ENCODE results near the gene FIGNL1.

The FIGNL1 gene

GRCh38 chr7:50416527-50417182 is 33.5 kb downstream of the FIGNL1 start:
- H2AFZ ChIP-seq (ENCODE audit: low read depth, low read length) = no peak overlapping the region
- no peaks in the 10 kb centered on the region for H3K4me1 ChIP-seq (ENCODE audit: insufficient read depth, low read length)
- H3K4me3 ChIP-seq (ENCODE audit: low read length) = no peak overlapping the region
- no peaks in the 10 kb centered on the region for H3K27me3 ChIP-seq (ENCODE audit: insufficient read depth, low read length)
- no peaks in the 10 kb centered on the region for H3K36me3 ChIP-seq (ENCODE audit: insufficient read depth, low read length)
- no peaks in the 10 kb centered on the region for H3K9me3 ChIP-seq (ENCODE audit: low read length)

GRCh38 chr7:50415844-50416364 is 34.2 kb downstream of the FIGNL1 start:
- H2AFZ ChIP-seq (ENCODE audit: low read depth, low read length) = no peak overlapping the region
- H3K4me3 ChIP-seq (ENCODE audit: low read length) = no peak overlapping the region
- no peaks in the 10 kb centered on the region for H3K27me3 ChIP-seq (ENCODE audit: insufficient read depth, low read length)
- no peaks in the 10 kb centered on the region for H3K4me1 ChIP-seq (ENCODE audit: insufficient read depth, low read length)
- no peaks in the 10 kb centered on the region for H3K9me3 ChIP-seq (ENCODE audit: low read length)
- no peaks in the 10 kb centered on the region for H3K36me3 ChIP-seq (ENCODE audit: insufficient read depth, low read length)

DNA sequence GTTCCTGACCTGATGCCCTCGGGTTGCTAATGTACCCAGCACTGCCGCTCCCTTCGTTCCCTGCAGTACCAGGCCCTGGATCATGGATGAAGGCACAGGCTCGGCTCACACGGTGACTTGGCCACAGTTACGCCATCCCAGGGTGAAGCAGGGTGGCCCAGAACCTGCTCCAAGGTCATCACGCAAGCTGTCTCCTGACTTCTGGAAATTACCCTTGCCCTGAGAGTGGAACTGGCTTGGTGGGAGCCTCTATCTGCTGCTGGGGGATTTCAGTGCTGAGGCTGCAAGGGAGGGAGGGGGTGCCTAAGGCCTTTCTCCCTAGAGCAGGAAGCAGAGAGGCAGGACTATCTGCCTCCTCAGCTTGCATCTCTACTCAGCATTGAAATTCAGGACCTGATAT is 36.6 kb downstream of the FIGNL1 start:
- Histone ChIP-seq H3K36me3 (ENCODE audit: insufficient read depth, low read length) (no peaks in the 10 kb centered on the region), H2AFZ (ENCODE audit: low read depth, low read length) (no peak overlapping the region), H3K4me1 (ENCODE audit: insufficient read depth, low read length) (no peaks in the 10 kb centered on the region), H3K27me3 (ENCODE audit: insufficient read depth, low read length) (no peaks in the 10 kb centered on the region), H3K4me3 (ENCODE audit: low read length) (no peak overlapping the region), H3K9me3 (ENCODE audit: low read length) (no peaks in the 10 kb centered on the region)

DNA sequence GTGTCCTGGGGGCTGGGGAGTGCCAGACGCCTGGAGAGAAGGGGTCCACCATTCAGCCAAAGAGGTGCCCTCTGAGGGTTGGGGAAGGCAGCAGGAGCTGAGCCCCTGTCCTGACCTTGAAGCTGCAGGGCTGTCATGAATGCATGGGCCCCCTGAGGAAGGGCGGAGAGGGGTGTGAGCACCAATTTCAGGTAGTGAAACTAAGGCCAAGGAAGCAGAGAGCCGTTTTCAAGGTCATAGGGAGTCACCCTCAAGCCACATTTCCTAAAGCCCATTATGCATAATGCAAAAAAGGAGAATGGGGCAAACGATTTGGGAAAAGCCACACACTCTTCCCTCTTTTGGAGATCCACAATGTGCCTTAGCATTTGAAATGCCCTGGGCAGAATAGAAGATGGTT is 37.2 kb downstream of the FIGNL1 start:
- no peaks in the 10 kb centered on the region for H3K36me3 ChIP-seq (ENCODE audit: insufficient read depth, low read length)
- H3K4me1 ChIP-seq (ENCODE audit: insufficient read depth, low read length) = no peaks in the 10 kb centered on the region

DNA sequence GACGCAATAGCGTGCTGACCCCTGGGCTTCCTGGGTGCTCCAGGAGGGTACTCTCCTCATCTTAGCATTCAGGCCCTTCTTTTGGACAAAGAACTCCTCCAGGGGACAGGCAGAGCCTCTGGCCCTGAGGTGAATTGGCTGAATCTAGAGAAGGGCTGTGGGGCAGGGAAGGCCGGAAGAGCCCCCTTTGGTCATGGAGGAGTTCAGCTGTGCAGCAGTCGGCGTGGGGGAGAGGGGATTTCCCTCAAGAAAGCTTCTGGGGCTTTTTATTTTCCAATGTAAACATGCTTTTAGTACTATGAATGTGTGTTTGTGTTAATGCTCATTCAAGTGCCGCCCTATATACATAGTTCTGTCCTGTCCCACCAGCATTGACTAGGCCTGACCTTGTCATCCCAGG is 38.8 kb downstream of the FIGNL1 start:
- no peak overlapping the region for H3K4me3 ChIP-seq (ENCODE audit: low read length)
- H3K36me3 ChIP-seq (ENCODE audit: insufficient read depth, low read length) = no peaks in the 10 kb centered on the region
- no peaks in the 10 kb centered on the region for H3K27me3 ChIP-seq (ENCODE audit: insufficient read depth, low read length)
- H3K9me3 ChIP-seq (ENCODE audit: low read length) = no peaks in the 10 kb centered on the region
- no peak overlapping the region for H2AFZ ChIP-seq (ENCODE audit: low read depth, low read length)
- H3K4me1 ChIP-seq (ENCODE audit: insufficient read depth, low read length) = no peaks in the 10 kb centered on the region

More for the DNA sequence above, 37.2 kb downstream of the FIGNL1 start:
- H2AFZ ChIP-seq (ENCODE audit: low read depth, low read length) = no peak overlapping the region
- no peaks in the 10 kb centered on the region for H3K27me3 ChIP-seq (ENCODE audit: insufficient read depth, low read length)
- H3K9me3 ChIP-seq (ENCODE audit: low read length) = no peaks in the 10 kb centered on the region
- no peak overlapping the region for H3K4me3 ChIP-seq (ENCODE audit: low read length)

- no peak overlapping the region for H2AFZ ChIP-seq (ENCODE audit: low read depth, low read length)
- no peak overlapping the region for H3K4me3 ChIP-seq (ENCODE audit: low read length)
- no peaks in the 10 kb centered on the region for H3K4me1 ChIP-seq (ENCODE audit: insufficient read depth, low read length)
Observed at GRCh38 chr7:50409856-50410745, 40.0 kb downstream of the FIGNL1 start.

GRCh38 chr7:50406935-50407334 is 43.2 kb downstream of the FIGNL1 start:
- H3K27me3 ChIP-seq (ENCODE audit: insufficient read depth, low read length) = no peaks in the 10 kb centered on the region
- no peak overlapping the region for H3K4me3 ChIP-seq (ENCODE audit: low read length)
- H2AFZ ChIP-seq (ENCODE audit: low read depth, low read length) = no peak overlapping the region
- no peaks in the 10 kb centered on the region for H3K4me1 ChIP-seq (ENCODE audit: insufficient read depth, low read length)
- no peaks in the 10 kb centered on the region for H3K36me3 ChIP-seq (ENCODE audit: insufficient read depth, low read length)
- H3K9me3 ChIP-seq (ENCODE audit: low read length) = no peaks in the 10 kb centered on the region

More at GRCh38 chr7:50409856-50410745, 40.0 kb downstream of the FIGNL1 start:
- no peaks in the 10 kb centered on the region for H3K27me3 ChIP-seq (ENCODE audit: insufficient read depth, low read length)
- no peaks in the 10 kb centered on the region for H3K36me3 ChIP-seq (ENCODE audit: insufficient read depth, low read length)
- no peaks in the 10 kb centered on the region for H3K9me3 ChIP-seq (ENCODE audit: low read length)

DNA sequence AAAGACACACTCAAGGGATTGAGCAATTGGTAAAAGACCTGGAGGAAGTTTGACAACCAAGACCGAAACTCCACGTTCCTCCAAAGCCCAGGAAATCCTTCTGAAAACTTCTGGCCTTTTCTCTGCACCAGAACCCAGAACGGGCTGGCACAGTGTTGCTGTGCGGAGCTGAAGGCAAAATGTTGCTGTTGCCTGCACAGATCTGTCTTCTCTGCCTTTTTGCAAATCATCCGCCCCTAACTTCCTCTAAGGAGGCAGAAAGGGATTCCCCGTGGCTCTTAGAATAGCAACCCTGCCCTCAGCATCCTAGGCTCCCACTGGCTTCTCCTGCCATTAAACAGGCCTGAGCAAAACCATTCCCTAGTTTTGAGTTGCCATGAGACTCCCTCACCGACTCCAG is 44.9 kb downstream of the FIGNL1 start:
- Histone ChIP-seq H2AFZ (ENCODE audit: low read depth, low read length) (no peak overlapping the region), H3K4me3 (ENCODE audit: low read length) (no peak overlapping the region), H3K4me1 (ENCODE audit: insufficient read depth, low read length) (no peaks in the 10 kb centered on the region), H3K27me3 (ENCODE audit: insufficient read depth, low read length) (no peaks in the 10 kb centered on the region), H3K9me3 (ENCODE audit: low read length) (no peaks in the 10 kb centered on the region), H3K36me3 (ENCODE audit: insufficient read depth, low read length) (no peaks in the 10 kb centered on the region)

DNA sequence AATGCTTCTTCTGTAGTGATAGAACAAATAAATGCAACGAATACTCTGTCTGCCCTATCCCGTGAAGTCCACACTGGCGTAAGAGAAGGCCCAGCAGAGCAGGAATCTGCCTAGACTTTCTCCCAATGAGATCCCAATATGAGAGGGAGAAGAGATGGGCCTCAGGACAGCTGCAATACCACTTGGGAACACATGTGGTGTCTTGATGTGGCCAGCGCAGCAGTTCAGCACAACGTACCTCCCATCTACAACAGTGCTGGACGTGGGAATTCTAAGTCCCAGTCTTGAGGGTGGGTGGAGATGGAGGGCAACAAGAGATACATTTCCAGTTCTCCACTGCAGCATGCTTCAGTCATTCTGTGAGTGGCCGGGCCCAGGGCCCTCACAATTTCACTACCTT is 45.8 kb downstream of the FIGNL1 start:
- H3K4me3 ChIP-seq (ENCODE audit: low read length) = no peak overlapping the region
- H2AFZ ChIP-seq (ENCODE audit: low read depth, low read length) = no peak overlapping the region
- no peaks in the 10 kb centered on the region for H3K4me1 ChIP-seq (ENCODE audit: insufficient read depth, low read length)
- H3K36me3 ChIP-seq (ENCODE audit: insufficient read depth, low read length) = no peaks in the 10 kb centered on the region
- H3K27me3 ChIP-seq (ENCODE audit: insufficient read depth, low read length) = no peaks in the 10 kb centered on the region
- no peaks in the 10 kb centered on the region for H3K9me3 ChIP-seq (ENCODE audit: low read length)

- Histone ChIP-seq H3K27me3 (ENCODE audit: insufficient read depth, low read length) (no peaks in the 10 kb centered on the region), H3K9me3 (ENCODE audit: low read length) (no peaks in the 10 kb centered on the region), H3K36me3 (ENCODE audit: insufficient read depth, low read length) (no peaks in the 10 kb centered on the region)
Observed at GRCh38 chr7:50400114-50400513, 50.0 kb downstream of the FIGNL1 start.

GRCh38 chr7:50399635-50400034 is 50.5 kb downstream of the FIGNL1 start:
- Histone ChIP-seq H2AFZ (ENCODE audit: low read depth, low read length) (no peak overlapping the region), H3K36me3 (ENCODE audit: insufficient read depth, low read length) (no peaks in the 10 kb centered on the region), H3K9me3 (ENCODE audit: low read length) (no peaks in the 10 kb centered on the region), H3K4me1 (ENCODE audit: insufficient read depth, low read length) (peaks cover 3% of the 10 kb centered on the region), H3K27me3 (ENCODE audit: insufficient read depth, low read length) (no peaks in the 10 kb centered on the region), H3K4me3 (ENCODE audit: low read length) (no peak overlapping the region)

More at GRCh38 chr7:50400114-50400513, 50.0 kb downstream of the FIGNL1 start:
- Histone ChIP-seq H3K4me1 (ENCODE audit: insufficient read depth, low read length) (peaks cover 3% of the 10 kb centered on the region), H2AFZ (ENCODE audit: low read depth, low read length) (no peak overlapping the region), H3K4me3 (ENCODE audit: low read length) (no peak overlapping the region)

GRCh38 chr7:50399206-50399605 is 50.9 kb downstream of the FIGNL1 start:
- H3K36me3 ChIP-seq (ENCODE audit: insufficient read depth, low read length) = no peaks in the 10 kb centered on the region
- no peak overlapping the region for H2AFZ ChIP-seq (ENCODE audit: low read depth, low read length)
- peaks cover 2% of the 10 kb centered on the region for H3K9me3 ChIP-seq (ENCODE audit: low read length)
- H3K4me3 ChIP-seq (ENCODE audit: low read length) = no peak overlapping the region
- no peaks in the 10 kb centered on the region for H3K27me3 ChIP-seq (ENCODE audit: insufficient read depth, low read length)
- H3K4me1 ChIP-seq (ENCODE audit: insufficient read depth, low read length) = peaks cover 3% of the 10 kb centered on the region

DNA sequence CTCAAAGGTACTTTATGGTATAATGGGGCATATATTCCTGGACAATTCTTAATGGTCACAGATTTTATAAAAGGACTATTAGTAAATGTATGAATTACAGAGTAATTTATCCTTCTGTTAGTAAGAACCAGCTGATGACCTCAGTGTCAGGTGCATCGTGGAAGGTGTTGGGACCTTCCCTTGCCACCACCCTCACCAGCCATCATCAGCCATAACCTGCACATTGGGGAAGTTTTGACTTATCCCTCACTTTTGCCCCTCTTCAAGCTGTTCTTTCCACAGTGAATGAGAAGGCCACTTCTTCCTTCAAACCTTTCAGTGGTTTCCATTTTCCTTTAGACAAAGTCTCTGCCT is 52.2 kb downstream of the FIGNL1 start:
- Histone ChIP-seq H3K27me3 (ENCODE audit: insufficient read depth, low read length) (no peaks in the 10 kb centered on the region), H3K36me3 (ENCODE audit: insufficient read depth, low read length) (no peaks in the 10 kb centered on the region), H2AFZ (ENCODE audit: low read depth, low read length) (no peak overlapping the region), H3K4me1 (ENCODE audit: insufficient read depth, low read length) (peaks cover 3% of the 10 kb centered on the region), H3K4me3 (ENCODE audit: low read length) (no peak overlapping the region), H3K9me3 (ENCODE audit: low read length) (peaks cover 2% of the 10 kb centered on the region)
